Measurements from ENCODE around the gene ZSCAN5A. TPM values are rescaled to one million over a fixed set of nuclear protein-coding genes. Genes with fewer than 3 reads are reported as not detected.

The ZSCAN5A gene
- 14.1 TPM for total RNA-seq

GRCh38 chr19:56314381-56315076, at the start of gene ZSCAN5A:
ZSCAN5A (minus strand) TSS chr19:56314839; CDS start chr19:56225046, 89,793 bp downstream.

GRCh38 chr19:56272161-56272798, 42.4 kb downstream of the ZSCAN5A start, which contains the start of gene EDDM13:
EDDM13 (plus strand) TSS chr19:56272748; CDS start chr19:56272835, 87 bp downstream.

GRCh38 chr19:56201973-56202372, 112.7 kb downstream of the ZSCAN5A start, which contains the start of gene ZSCAN5C:
ZSCAN5C (plus strand) TSS chr19:56202273; CDS start chr19:56205914, 3,641 bp downstream.

GRCh38 chr19:56197646-56198045, 117.0 kb downstream of the ZSCAN5A start, which contains the start of gene ZSCAN5B:
ZSCAN5B (minus strand) TSS chr19:56197783; CDS start chr19:56193052, 4,731 bp downstream.

GRCh38 chr19:56175861-56176307, 138.8 kb downstream of the ZSCAN5A start, which contains the start of gene GALP:
GALP (plus strand) TSS chr19:56176008; CDS start chr19:56177109, 1,101 bp downstream.

Small RNA genes within 50 kb of the gene (small RNA-seq; reads per million reads assigned to genes)
- not detected for gene RF00019 (ENCODE audit: low replicate concordance)

Other genes with a start within 250 kb of the ZSCAN5A start
- 35.0 TPM for gene ZNF787, start 193.5 kb downstream of the ZSCAN5A start, total RNA-seq
- 29.6 TPM for gene ZNF444, start 173.6 kb downstream of the ZSCAN5A start, total RNA-seq
- not detected for gene GALP, start 138.8 kb downstream of the ZSCAN5A start, total RNA-seq
- not detected for gene ZSCAN5B, start 117.1 kb downstream of the ZSCAN5A start, total RNA-seq
- not detected for gene ZSCAN5C, start 112.6 kb downstream of the ZSCAN5A start, total RNA-seq
- not detected for gene EDDM13, start 42.1 kb downstream of the ZSCAN5A start, total RNA-seq
- gene ZNF582, start 78.7 kb upstream of the ZSCAN5A start, total RNA-seq = 4.8 TPM
- gene ZNF583, start 89.5 kb upstream of the ZSCAN5A start, total RNA-seq = 7.2 TPM
- 9.1 TPM for gene ZNF667, start 162.5 kb upstream of the ZSCAN5A start, total RNA-seq
- 9.3 TPM for gene ZNF471, start 193.0 kb upstream of the ZSCAN5A start, total RNA-seq
- gene ZFP28, start 224.1 kb upstream of the ZSCAN5A start, total RNA-seq = 7.6 TPM